B cell (primary cell): ENCODE data around the gene POLR2F. TPM values are rescaled to one million over a fixed set of nuclear protein-coding genes. Genes with fewer than 3 reads are reported as not detected.

ENCODE experiments used
- ATAC-seq: fragments of 200-7000 bp; cut with Tn5 transposase; one replicate; pipeline ENCODE4 v1.10.0; 2021; ENCODE audit warnings: low read depth, mild to moderate bottlenecking, moderate number of reproducible peaks, moderate library complexity
- CTCF ChIA-PET: fragments of 350-600 bp; sonication (Branson Sonifier 250); formaldehyde crosslinking; loops from one replicate; lab custom pipeline; 2021; ENCODE audit warnings: antibody characterized with exemption, inconsistent platforms; lab: Charles Lee
- POLR2A ChIA-PET: fragments of 350-600 bp; sonication (Branson Sonifier 250); formaldehyde crosslinking; loops from one replicate; lab custom pipeline; 2021; ENCODE audit warnings: antibody characterized with exemption; lab: Charles Lee
- DNase-seq: peaks from one replicate; pipeline ENCODE4 v3.0.0; 2013
- H2AFZ ChIP-seq: 2 replicates; pipeline ENCODE4 v1.6.1; 2012; ENCODE audit warnings: mild to moderate bottlenecking, low read depth, low read length; ENCODE audit not compliant: insufficient read depth, poor library complexity, severe bottlenecking
- H3K27ac ChIP-seq, 2 donors: 1 replicate in 1 of 2; 2 replicates in 1 of 2; pipeline ENCODE4 v1.5.1; 2012 to 2013; ENCODE audit warnings: low read length in 2 of 2, mild to moderate bottlenecking in 2 of 2, moderate library complexity in 1 of 2
- H3K27me3 ChIP-seq, 4 experiments: fragments of 200-600 bp in 1 of 4; sonication (generic) in 1 of 4; replicated peaks in 1 of 4; 1 replicate in 2 of 4; 2 replicates in 2 of 4; pipeline versions ENCODE4 v1.6.1 to v1.7.0; 2013 to 2016; ENCODE audit warnings: low read length in 3 of 4, mild to moderate bottlenecking in 2 of 4, mixed read lengths in 1 of 4, moderate library complexity in 1 of 4; ENCODE audit not compliant: insufficient read depth in 4 of 4, control insufficient read depth in 3 of 4; ENCODE audit errors: control extremely low read depth in 1 of 4
- H3K36me3 ChIP-seq, 2 experiments: replicated peaks in 1 of 2; 1 replicate in 1 of 2; 2 replicates in 1 of 2; pipeline versions ENCODE4 v1.6.1 to v1.7.1; 2013; ENCODE audit warnings: low read length in 1 of 2; ENCODE audit not compliant: insufficient read depth in 2 of 2, control insufficient read depth in 1 of 2; ENCODE audit errors: control extremely low read depth in 1 of 2, extremely low read depth in 1 of 2
- H3K4me1 ChIP-seq, 2 donors: fragments of 200-600 bp in 1 of 2; sonication (generic) in 1 of 2; 1 replicate in 1 of 2; 2 replicates in 1 of 2; pipeline versions ENCODE4 v1.5.1 to v1.6.1; 2013 to 2017; ENCODE audit warnings: low read length in 2 of 2; ENCODE audit not compliant: control insufficient read depth in 2 of 2, insufficient read depth in 2 of 2
- H3K4me2 ChIP-seq: replicated peaks from 2 replicates; pipeline ENCODE3; 2012; ENCODE audit warnings: mild to moderate bottlenecking, low read depth, low read length; ENCODE audit not compliant: poor library complexity, severe bottlenecking
- H3K4me3 ChIP-seq, 5 experiments: fragments of 200-600 bp in 1 of 5; sonication (generic) in 1 of 5; 1 replicate in 3 of 5; 2 replicates in 2 of 5; pipeline versions ENCODE4 v1.5.1 to v1.7.0; 2011 to 2016; ENCODE audit warnings: low read length in 4 of 5, mild to moderate bottlenecking in 4 of 5, low read depth in 2 of 5, control low read depth in 1 of 5, moderate library complexity in 1 of 5; ENCODE audit not compliant: insufficient read depth in 1 of 5; ENCODE audit errors: control extremely low read depth in 1 of 5, extremely low read depth in 1 of 5
- H3K79me2 ChIP-seq: fragments of 200-600 bp; sonication (generic); one replicate; pipeline ENCODE4 v1.6.0; 2016; ENCODE audit warnings: low read length; ENCODE audit not compliant: control insufficient read depth, insufficient read depth
- H3K9ac ChIP-seq: fragments of 200-600 bp; sonication (generic); 2 replicates; pipeline ENCODE4 v1.6.1; 2017; ENCODE audit warnings: mild to moderate bottlenecking, low read length, moderate library complexity
- H3K9me3 ChIP-seq, 3 donors: one replicate each; pipeline versions ENCODE4 v1.6.1 to v1.7.1; 2013; ENCODE audit warnings: low read length in 2 of 3; ENCODE audit not compliant: control insufficient read depth in 2 of 3, insufficient read depth in 1 of 3; ENCODE audit errors: control extremely low read depth in 1 of 3
- H4K20me1 ChIP-seq: 2 replicates; pipeline ENCODE4 v1.6.0; 2012; ENCODE audit warnings: mild to moderate bottlenecking, low read length; ENCODE audit not compliant: insufficient read depth, control insufficient read depth, poor library complexity, severe bottlenecking
- H3K27ac Mint-ChIP-seq: one replicate; pipeline ENCODE4 v1.8.0; 2021; ENCODE audit warnings: mixed read lengths
- H3K27me3 Mint-ChIP-seq: one replicate; pipeline ENCODE4 v1.8.0; 2021; ENCODE audit warnings: mixed read lengths
- H3K4me1 Mint-ChIP-seq: one replicate; pipeline ENCODE4 v1.8.0; 2021; ENCODE audit warnings: mixed read lengths
- H3K4me3 Mint-ChIP-seq: one replicate; pipeline ENCODE4 v1.8.0; 2021; ENCODE audit warnings: mixed read lengths
- H3K9me3 Mint-ChIP-seq: one replicate; pipeline ENCODE4 v1.8.0; 2022; ENCODE audit warnings: mixed read lengths; ENCODE audit not compliant: insufficient read depth
- CTCF ChIP-seq: fragments of 200-600 bp; IDR thresholded peaks from one replicate; pipeline ENCODE4 v1.8.0; 2022; ENCODE audit warnings: antibody characterized with exemption, mild to moderate bottlenecking
- EZH2 ChIP-seq: IDR thresholded peaks from 2 replicates; pipeline ENCODE4 v1.6.1; 2012; ENCODE audit warnings: borderline replicate concordance, low read depth, mild to moderate bottlenecking, moderate library complexity, low read length; ENCODE audit not compliant: insufficient read depth, poor library complexity, severe bottlenecking
- WGBS: methylation state at CpG from one replicate; pipeline ENCODE4 v1.1.5; 2013; ENCODE audit warnings: missing lambda C conversion rate; ENCODE audit not compliant: insufficient coverage; 5-methylcytosine and 5-hydroxymethylcytosine counted together
- intact Hi-C: fragments of 100-400 bp; cut with micrococcal nuclease; formaldehyde crosslinking; loops from one replicate; pipeline ENCODE4 v1.10.0; 2022
- polyA plus RNA-seq: library from polyadenylated mRNA; depleted of rRNA; stranded (reverse); fragments of >200 nt; gene quantifications from 2 replicates; pipeline ENCODE4 v1.2.3, GENCODE V29; 2012
- total RNA-seq, 2 donors: library from RNA; stranded (reverse); fragments of 120-200 nt in 1 of 2; gene quantifications; 1 replicate in 1 of 2; 2 replicates in 1 of 2; pipeline versions ENCODE4 v1.2.3 to v1.2.4, GENCODE V29; 2013 to 2022

Gene POLR2F
- total and polyA plus RNA-seq, 2 donors (not counting 1 experiment from before 2014, with no cell fraction given) = 41.8 to 49.6 TPM

GRCh38 chr22:37912171-37912570 is 41.3 kb upstream of the POLR2F start:
- CTCF ChIA-PET = no interaction called here
- peaks cover 3% of the 10 kb centered on the region for H3K79me2 ChIP-seq
- no peak for DNase-seq

GRCh38 chr22:37913233-37913721 is 40.2 kb upstream of the POLR2F start:
- ChIA-PET POLR2A (no interaction called here), CTCF (interaction anchor here (0.7 kb wide), 1 partner anchor 937 kb away, joined by 4 read pairs; no protein-coding TSS in a partner anchor)
- peaks cover 6% of the 10 kb centered on the region for H3K4me1 Mint-ChIP-seq
- Histone ChIP-seq H3K79me2 (peaks cover 3% of the 10 kb centered on the region), H4K20me1 (no peaks in the 10 kb centered on the region), H3K27me3 (no peaks in the 10 kb centered on the region), H3K27ac (no peak overlapping the region), H3K36me3 (peaks cover 0 to 25% of the 10 kb centered on the region in 2 experiments), H3K9ac (no peak overlapping the region), H3K4me1 (peaks cover 0 to 4% of the 10 kb centered on the region in 2 donors), H3K9me3 (no peaks in the 10 kb centered on the region), H3K4me2 (no peak overlapping the region), H2AFZ (no peak overlapping the region), H3K4me3 (no peak overlapping the region)
- ATAC-seq (peak; percentile 14), DNase-seq (no peak)
- 75% methylated on average over 3 of the region's 7 CpGs for WGBS
- H3K27ac Mint-ChIP-seq = no peak overlapping the region
- intact Hi-C loops = no loop called here
- no peak overlapping the region for H3K4me3 Mint-ChIP-seq
- H3K9me3 Mint-ChIP-seq = no peaks in the 10 kb centered on the region
- no peaks in the 10 kb centered on the region for H3K27me3 Mint-ChIP-seq
- TF ChIP-seq EZH2 (no peak), CTCF (no peak)

More at GRCh38 chr22:37912171-37912570, 41.3 kb upstream of the POLR2F start:
- Mint-ChIP-seq H3K9me3 (no peaks in the 10 kb centered on the region), H3K27me3 (no peaks in the 10 kb centered on the region), H3K27ac (no peak overlapping the region), H3K4me1 (peaks cover 13% of the 10 kb centered on the region), H3K4me3 (no peak overlapping the region)
- no peak for TF ChIP-seq CTCF
- TF ChIP-seq EZH2 = no peak
- intact Hi-C loops = no loop called here
- H2AFZ ChIP-seq = no peak overlapping the region
- ATAC-seq = no peak
- no peak overlapping the region for H3K27ac ChIP-seq
- no peak overlapping the region for H3K9ac ChIP-seq
- WGBS = 93% methylated on average over 3 of the region's 8 CpGs
- H3K4me3 ChIP-seq = no peak overlapping the region
- H4K20me1 ChIP-seq = peaks cover 7% of the 10 kb centered on the region
- peaks cover 4% of the 10 kb centered on the region in 2 donors for H3K4me1 ChIP-seq
- POLR2A ChIA-PET = no interaction called here
- peaks cover 0 to 16% of the 10 kb centered on the region in 2 experiments for H3K36me3 ChIP-seq
- H3K9me3 ChIP-seq = no peaks in the 10 kb centered on the region
- H3K27me3 ChIP-seq = no peaks in the 10 kb centered on the region
- H3K4me2 ChIP-seq = no peak overlapping the region
